ENCODE measurements around the gene SLC36A1. TPM values are rescaled to one million over a fixed set of nuclear protein-coding genes. Genes with fewer than 3 reads are reported as not detected.
A peak's percentile ranks its signal among the peaks of the same experiment; 100 is the strongest.

SLC36A1 gene
- total and polyA plus RNA-seq, 2 of the 8 experiments (the other 6 are each of a cell fraction or from before 2014, with no cell fraction given): 6.6 to 9.6 TPM

DNA sequence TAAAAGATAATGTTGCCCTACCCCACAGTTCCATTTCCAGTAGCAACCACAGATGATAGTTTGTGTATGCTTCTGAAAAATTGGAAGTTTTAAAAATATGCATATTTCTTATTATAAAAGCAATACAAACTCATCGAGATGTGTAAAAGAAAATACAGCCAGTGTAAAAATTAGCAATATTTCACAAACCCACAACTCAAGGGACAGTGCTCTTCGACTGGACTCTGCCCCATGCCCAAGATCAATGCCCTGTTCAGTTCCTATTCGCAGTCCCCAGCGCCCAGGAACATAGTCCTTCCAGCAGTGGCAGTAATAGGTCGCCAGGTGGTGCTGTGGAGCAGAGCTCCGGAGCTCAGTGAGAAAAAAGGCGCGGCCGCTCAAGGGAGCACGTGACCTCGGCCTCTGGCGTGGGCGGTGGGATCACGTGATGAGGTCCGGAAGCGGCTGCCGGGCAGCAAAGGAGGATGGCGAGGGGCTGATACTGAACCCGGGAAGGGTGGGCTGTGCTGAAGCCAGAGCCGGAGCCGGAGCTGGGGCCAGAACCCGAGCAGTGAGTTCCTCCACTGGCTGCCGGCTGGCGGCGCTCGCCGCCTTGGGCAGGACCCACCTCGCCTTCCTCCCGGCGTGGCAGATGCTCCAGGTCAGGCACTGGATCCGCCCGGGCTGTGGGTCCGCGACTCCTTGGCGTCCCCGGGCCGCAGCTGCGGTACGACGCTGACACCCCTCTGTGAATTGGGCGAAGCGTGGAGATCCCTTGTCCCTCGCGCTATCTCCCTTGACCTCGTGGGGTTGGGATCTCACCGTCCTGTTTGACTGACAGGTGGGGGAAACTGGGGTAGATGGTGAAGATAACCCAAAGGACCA is at the start of gene SLC36A1 (continued):
- TF ChIP-seq HDAC6 (IDR thresholded peaks at IDR 0.05; ENCODE audit: low read depth, low read length) (no peak), CHD2 (IDR thresholded peaks at IDR 0.05; ENCODE audit: low read length) (peak; percentile 50; the same call in 1 of the 2 replicates), SAP30 (IDR thresholded peaks at IDR 0.05; ENCODE audit: insufficient read depth, insufficient replicate concordance, low read length) (no peak), TCF12 (IDR thresholded peaks at IDR 0.05; ENCODE audit: low read depth, low read length) (0 out of 2 replicates have a peak, but pooled peaks have one; percentile 49), SP4 (IDR thresholded peaks at IDR 0.05; ENCODE audit: low read length) (peak; percentile 95), TAF7 (optimal IDR thresholded peaks at IDR 0.05; ENCODE audit: borderline replicate concordance, low read depth, low read length) (peak; percentile 48), BCL11A (IDR thresholded peaks at IDR 0.05; ENCODE audit: low read depth in 2 of 2, low read length in 2 of 2) (no peak), JUN (IDR thresholded peaks at IDR 0.05; ENCODE audit: low read depth, low read length) (no peak), SIX5 (IDR thresholded peaks at IDR 0.05; ENCODE audit: low read depth, low read length) (no peak)
- TF ChIP-seq, protein P1, sequence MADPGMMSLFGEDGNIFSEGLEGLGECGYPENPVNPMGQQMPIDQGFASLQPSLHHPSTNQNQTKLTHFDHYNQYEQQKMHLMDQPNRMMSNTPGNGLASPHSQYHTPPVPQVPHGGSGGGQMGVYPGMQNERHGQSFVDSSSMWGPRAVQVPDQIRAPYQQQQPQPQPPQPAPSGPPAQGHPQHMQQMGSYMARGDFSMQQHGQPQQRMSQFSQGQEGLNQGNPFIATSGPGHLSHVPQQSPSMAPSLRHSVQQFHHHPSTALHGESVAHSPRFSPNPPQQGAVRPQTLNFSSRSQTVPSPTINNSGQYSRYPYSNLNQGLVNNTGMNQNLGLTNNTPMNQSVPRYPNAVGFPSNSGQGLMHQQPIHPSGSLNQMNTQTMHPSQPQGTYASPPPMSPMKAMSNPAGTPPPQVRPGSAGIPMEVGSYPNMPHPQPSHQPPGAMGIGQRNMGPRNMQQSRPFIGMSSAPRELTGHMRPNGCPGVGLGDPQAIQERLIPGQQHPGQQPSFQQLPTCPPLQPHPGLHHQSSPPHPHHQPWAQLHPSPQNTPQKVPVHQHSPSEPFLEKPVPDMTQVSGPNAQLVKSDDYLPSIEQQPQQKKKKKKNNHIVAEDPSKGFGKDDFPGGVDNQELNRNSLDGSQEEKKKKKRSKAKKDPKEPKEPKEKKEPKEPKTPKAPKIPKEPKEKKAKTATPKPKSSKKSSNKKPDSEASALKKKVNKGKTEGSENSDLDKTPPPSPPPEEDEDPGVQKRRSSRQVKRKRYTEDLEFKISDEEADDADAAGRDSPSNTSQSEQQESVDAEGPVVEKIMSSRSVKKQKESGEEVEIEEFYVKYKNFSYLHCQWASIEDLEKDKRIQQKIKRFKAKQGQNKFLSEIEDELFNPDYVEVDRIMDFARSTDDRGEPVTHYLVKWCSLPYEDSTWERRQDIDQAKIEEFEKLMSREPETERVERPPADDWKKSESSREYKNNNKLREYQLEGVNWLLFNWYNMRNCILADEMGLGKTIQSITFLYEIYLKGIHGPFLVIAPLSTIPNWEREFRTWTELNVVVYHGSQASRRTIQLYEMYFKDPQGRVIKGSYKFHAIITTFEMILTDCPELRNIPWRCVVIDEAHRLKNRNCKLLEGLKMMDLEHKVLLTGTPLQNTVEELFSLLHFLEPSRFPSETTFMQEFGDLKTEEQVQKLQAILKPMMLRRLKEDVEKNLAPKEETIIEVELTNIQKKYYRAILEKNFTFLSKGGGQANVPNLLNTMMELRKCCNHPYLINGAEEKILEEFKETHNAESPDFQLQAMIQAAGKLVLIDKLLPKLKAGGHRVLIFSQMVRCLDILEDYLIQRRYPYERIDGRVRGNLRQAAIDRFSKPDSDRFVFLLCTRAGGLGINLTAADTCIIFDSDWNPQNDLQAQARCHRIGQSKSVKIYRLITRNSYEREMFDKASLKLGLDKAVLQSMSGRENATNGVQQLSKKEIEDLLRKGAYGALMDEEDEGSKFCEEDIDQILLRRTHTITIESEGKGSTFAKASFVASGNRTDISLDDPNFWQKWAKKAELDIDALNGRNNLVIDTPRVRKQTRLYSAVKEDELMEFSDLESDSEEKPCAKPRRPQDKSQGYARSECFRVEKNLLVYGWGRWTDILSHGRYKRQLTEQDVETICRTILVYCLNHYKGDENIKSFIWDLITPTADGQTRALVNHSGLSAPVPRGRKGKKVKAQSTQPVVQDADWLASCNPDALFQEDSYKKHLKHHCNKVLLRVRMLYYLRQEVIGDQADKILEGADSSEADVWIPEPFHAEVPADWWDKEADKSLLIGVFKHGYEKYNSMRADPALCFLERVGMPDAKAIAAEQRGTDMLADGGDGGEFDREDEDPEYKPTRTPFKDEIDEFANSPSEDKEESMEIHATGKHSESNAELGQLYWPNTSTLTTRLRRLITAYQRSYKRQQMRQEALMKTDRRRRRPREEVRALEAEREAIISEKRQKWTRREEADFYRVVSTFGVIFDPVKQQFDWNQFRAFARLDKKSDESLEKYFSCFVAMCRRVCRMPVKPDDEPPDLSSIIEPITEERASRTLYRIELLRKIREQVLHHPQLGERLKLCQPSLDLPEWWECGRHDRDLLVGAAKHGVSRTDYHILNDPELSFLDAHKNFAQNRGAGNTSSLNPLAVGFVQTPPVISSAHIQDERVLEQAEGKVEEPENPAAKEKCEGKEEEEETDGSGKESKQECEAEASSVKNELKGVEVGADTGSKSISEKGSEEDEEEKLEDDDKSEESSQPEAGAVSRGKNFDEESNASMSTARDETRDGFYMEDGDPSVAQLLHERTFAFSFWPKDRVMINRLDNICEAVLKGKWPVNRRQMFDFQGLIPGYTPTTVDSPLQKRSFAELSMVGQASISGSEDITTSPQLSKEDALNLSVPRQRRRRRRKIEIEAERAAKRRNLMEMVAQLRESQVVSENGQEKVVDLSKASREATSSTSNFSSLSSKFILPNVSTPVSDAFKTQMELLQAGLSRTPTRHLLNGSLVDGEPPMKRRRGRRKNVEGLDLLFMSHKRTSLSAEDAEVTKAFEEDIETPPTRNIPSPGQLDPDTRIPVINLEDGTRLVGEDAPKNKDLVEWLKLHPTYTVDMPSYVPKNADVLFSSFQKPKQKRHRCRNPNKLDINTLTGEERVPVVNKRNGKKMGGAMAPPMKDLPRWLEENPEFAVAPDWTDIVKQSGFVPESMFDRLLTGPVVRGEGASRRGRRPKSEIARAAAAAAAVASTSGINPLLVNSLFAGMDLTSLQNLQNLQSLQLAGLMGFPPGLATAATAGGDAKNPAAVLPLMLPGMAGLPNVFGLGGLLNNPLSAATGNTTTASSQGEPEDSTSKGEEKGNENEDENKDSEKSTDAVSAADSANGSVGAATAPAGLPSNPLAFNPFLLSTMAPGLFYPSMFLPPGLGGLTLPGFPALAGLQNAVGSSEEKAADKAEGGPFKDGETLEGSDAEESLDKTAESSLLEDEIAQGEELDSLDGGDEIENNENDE (IDR thresholded peaks at IDR 0.05; ENCODE audit: insufficient replicate concordance, low read length): no peak
